ENCODE results near the gene ZNF48.

Gene ZNF48

GRCh38 chr16:30395155-30395991, at the start of gene ZNF48:
Gene ZNF48, plus strand, starts transcription at chr16:30395420. Its CDS starts 375 bp downstream, at chr16:30395795.
- no peaks in the 10 kb centered on the region for H3F3A ChIP-seq (ENCODE audit: insufficient read depth, low read length)
- no peaks in the 10 kb centered on the region for H3K27me3 ChIP-seq (ENCODE audit: insufficient read depth, low read length)
- H3K9ac ChIP-seq (ENCODE audit: low read length), result peak within 1 kb of the TSS; percentile 84
- H3K4me2 ChIP-seq (ENCODE audit: low read length), result peak within 1 kb of the TSS; percentile 90
- H4K20me1 ChIP-seq (ENCODE audit: insufficient read depth, low read length), result no peaks in the 10 kb centered on the region
- peaks cover 33% of the 10 kb centered on the region for H3K4me1 ChIP-seq (ENCODE audit: insufficient read depth, low read length, severe bottlenecking)
- H3K36me3 ChIP-seq (ENCODE audit: insufficient read depth, low read length), result peaks cover 30% of the 10 kb centered on the region
- no peak for TF ChIP-seq EZH2 (IDR thresholded peaks at IDR 0.05; ENCODE audit: borderline replicate concordance, low read length)
- TF ChIP-seq, protein P1, sequence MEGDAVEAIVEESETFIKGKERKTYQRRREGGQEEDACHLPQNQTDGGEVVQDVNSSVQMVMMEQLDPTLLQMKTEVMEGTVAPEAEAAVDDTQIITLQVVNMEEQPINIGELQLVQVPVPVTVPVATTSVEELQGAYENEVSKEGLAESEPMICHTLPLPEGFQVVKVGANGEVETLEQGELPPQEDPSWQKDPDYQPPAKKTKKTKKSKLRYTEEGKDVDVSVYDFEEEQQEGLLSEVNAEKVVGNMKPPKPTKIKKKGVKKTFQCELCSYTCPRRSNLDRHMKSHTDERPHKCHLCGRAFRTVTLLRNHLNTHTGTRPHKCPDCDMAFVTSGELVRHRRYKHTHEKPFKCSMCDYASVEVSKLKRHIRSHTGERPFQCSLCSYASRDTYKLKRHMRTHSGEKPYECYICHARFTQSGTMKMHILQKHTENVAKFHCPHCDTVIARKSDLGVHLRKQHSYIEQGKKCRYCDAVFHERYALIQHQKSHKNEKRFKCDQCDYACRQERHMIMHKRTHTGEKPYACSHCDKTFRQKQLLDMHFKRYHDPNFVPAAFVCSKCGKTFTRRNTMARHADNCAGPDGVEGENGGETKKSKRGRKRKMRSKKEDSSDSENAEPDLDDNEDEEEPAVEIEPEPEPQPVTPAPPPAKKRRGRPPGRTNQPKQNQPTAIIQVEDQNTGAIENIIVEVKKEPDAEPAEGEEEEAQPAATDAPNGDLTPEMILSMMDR (IDR thresholded peaks at IDR 0.05; ENCODE audit: low read length), result peak; percentile 27
- no peaks in the 10 kb centered on the region for H3K9me2 ChIP-seq (ENCODE audit: low read depth, low read length)
- H2AFZ ChIP-seq (ENCODE audit: low read length), result no peak within 1 kb of the TSS
- H3K79me2 ChIP-seq (ENCODE audit: insufficient read depth, low read length), result no peaks in the 10 kb centered on the region
- no peaks in the 10 kb centered on the region for H3K9me3 ChIP-seq (ENCODE audit: low read length)
- peak within 1 kb of the TSS; percentile 87 for H3K4me3 ChIP-seq (ENCODE audit: low read depth, low read length, poor library complexity, severe bottlenecking)
- peak within 1 kb of the TSS; percentile 3 for H3K27ac ChIP-seq (ENCODE audit: low read depth, low read length, poor library complexity, severe bottlenecking)

- Histone ChIP-seq H3K4me2 (ENCODE audit: low read length) (no peak overlapping the region), H3K27ac (ENCODE audit: low read depth, low read length, poor library complexity, severe bottlenecking) (peak overlapping the region; percentile 99), H3K9me3 (ENCODE audit: low read length) (no peaks in the 10 kb centered on the region), H2AFZ (ENCODE audit: low read length) (no peak overlapping the region), H3K4me3 (ENCODE audit: low read depth, low read length, poor library complexity, severe bottlenecking) (no peak overlapping the region), H3K9ac (ENCODE audit: low read length) (no peak overlapping the region), H3K9me2 (ENCODE audit: low read depth, low read length) (no peaks in the 10 kb centered on the region), H3K27me3 (ENCODE audit: insufficient read depth, low read length) (no peaks in the 10 kb centered on the region), H4K20me1 (ENCODE audit: insufficient read depth, low read length) (no peaks in the 10 kb centered on the region), H3K4me1 (ENCODE audit: insufficient read depth, low read length, severe bottlenecking) (peaks cover 89% of the 10 kb centered on the region), H3F3A (ENCODE audit: insufficient read depth, low read length) (peaks cover 7% of the 10 kb centered on the region), H3K36me3 (ENCODE audit: insufficient read depth, low read length) (peaks cover 12% of the 10 kb centered on the region), H3K79me2 (ENCODE audit: insufficient read depth, low read length) (no peaks in the 10 kb centered on the region)
- TF ChIP-seq, protein P1 (IDR thresholded peaks at IDR 0.05; ENCODE audit: low read length), result no peak
- TF ChIP-seq EZH2 (IDR thresholded peaks at IDR 0.05; ENCODE audit: borderline replicate concordance, low read length), result no peak
Measured at GRCh38 chr16:30346286-30346685, 48.9 kb upstream of the ZNF48 start.

DNA sequence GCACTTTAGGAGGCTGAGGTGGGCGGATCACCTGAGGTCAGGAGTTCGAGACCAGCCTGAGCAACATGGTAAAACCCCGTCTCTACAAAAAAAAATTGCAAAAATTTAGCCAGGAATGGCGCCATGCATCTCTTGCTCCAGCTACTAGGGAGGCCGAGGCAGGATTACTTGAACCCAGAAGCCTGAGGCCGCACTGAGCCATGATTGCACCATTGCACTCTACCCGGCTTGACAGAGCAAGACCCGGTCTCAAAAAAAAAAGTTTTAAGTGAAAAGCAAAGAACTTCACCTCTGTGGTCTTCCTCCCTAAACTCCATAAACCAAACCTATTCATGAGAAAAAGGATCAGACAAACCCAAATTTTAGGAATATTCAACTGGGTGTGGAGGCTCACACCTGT, 47.1 kb upstream of the ZNF48 start:
- Histone ChIP-seq H3K9ac (ENCODE audit: low read length) (no peak overlapping the region), H3K27ac (ENCODE audit: low read depth, low read length, poor library complexity, severe bottlenecking) (peak overlapping the region; percentile 99), H4K20me1 (ENCODE audit: insufficient read depth, low read length) (no peaks in the 10 kb centered on the region), H3K9me2 (ENCODE audit: low read depth, low read length) (no peaks in the 10 kb centered on the region), H3K4me3 (ENCODE audit: low read depth, low read length, poor library complexity, severe bottlenecking) (no peak overlapping the region), H3K27me3 (ENCODE audit: insufficient read depth, low read length) (no peaks in the 10 kb centered on the region), H3K9me3 (ENCODE audit: low read length) (no peaks in the 10 kb centered on the region), H3F3A (ENCODE audit: insufficient read depth, low read length) (peaks cover 7% of the 10 kb centered on the region), H3K79me2 (ENCODE audit: insufficient read depth, low read length) (no peaks in the 10 kb centered on the region), H3K36me3 (ENCODE audit: insufficient read depth, low read length) (peaks cover 31% of the 10 kb centered on the region), H2AFZ (ENCODE audit: low read length) (no peak overlapping the region), H3K4me2 (ENCODE audit: low read length) (no peak overlapping the region), H3K4me1 (ENCODE audit: insufficient read depth, low read length, severe bottlenecking) (peaks cover 90% of the 10 kb centered on the region)
- no peak for TF ChIP-seq EZH2 (IDR thresholded peaks at IDR 0.05; ENCODE audit: borderline replicate concordance, low read length)
- TF ChIP-seq, protein P1 (IDR thresholded peaks at IDR 0.05; ENCODE audit: low read length), result no peak
